K562 (cell line): ENCODE measurements around the gene ACACB. TPM values are rescaled to one million over a fixed set of nuclear protein-coding genes. Genes with fewer than 3 reads are reported as not detected.
A peak's percentile ranks its signal among the peaks of the same experiment; 100 is the strongest.

Experiments used
- ATAC-seq: fragments of 200-7000 bp; cut with Tn5 transposase; 3 replicates; pipeline ENCODE4 v1.9.1; 2020; ENCODE audit warnings: moderate library complexity
- BruUV-seq: library from RNA; stranded (reverse); fragments of 400-500 nt; replicated peaks from 2 replicates; lab custom pipeline; 2021; lab: Mats Ljungman, UMichigan
- CTCF ChIA-PET: fragments of 300-600 bp; formaldehyde crosslinking; extraction: SDS; loops from one replicate; lab custom pipeline; 2021; ENCODE audit warnings: low intra/inter-chr PET ratio; lab: Yijun Ruan, JAX
- POLR2A ChIA-PET: fragments of 300-600, 350-650 bp; sonication (Branson Sonifier 250); formaldehyde crosslinking; extraction: SDS; loops from one replicate; lab custom pipeline; 2021; ENCODE audit warnings: antibody characterized with exemption, inconsistent platforms; lab: Yijun Ruan, JAX
- DNase-seq, 4 experiments: peaks; one replicate each; pipeline versions ENCODE4 v3.0.0 to v3.0.0-alpha.2; 2011 to 2018; ENCODE audit warnings: low spot score in 3 of 4, mixed read lengths in 3 of 4; ENCODE audit errors: extremely low read depth in 1 of 4
- FAIRE-seq: peaks from 2 replicates; lab custom pipeline; 2011; peaks lifted over from hg19 to GRCh38; lab: Jason Lieb, UNC
- H2AFZ ChIP-seq: 2 replicates; pipeline ENCODE4 v1.6.0; 2011; ENCODE audit warnings: low read depth, low read length, control low read depth, inconsistent platforms
- H3K27ac ChIP-seq: fragments of 200-600 bp; 3 replicates; pipeline ENCODE4 v1.8.0; 2011; ENCODE audit warnings: low read depth, mild to moderate bottlenecking, control low read depth, inconsistent platforms, low read length, moderate library complexity, mixed read lengths; ENCODE audit errors: extremely low read depth
- H3K27me3 ChIP-seq, 2 experiments: fragments of 300-600 bp in 1 of 2; 2 replicates in 1 of 2; 3 replicates in 1 of 2; pipeline versions ENCODE4 v1.6.0 to v1.8.0; 2011; ENCODE audit warnings: inconsistent platforms in 2 of 2, low read length in 2 of 2, mild to moderate bottlenecking in 1 of 2, mixed read lengths in 1 of 2, moderate library complexity in 1 of 2; ENCODE audit not compliant: control insufficient read depth in 2 of 2, insufficient read depth in 2 of 2
- H3K36me3 ChIP-seq: fragments of 300-600 bp; 3 replicates; pipeline ENCODE4 v1.8.0; 2011; ENCODE audit warnings: mild to moderate bottlenecking, low read length, inconsistent platforms; ENCODE audit not compliant: control insufficient read depth, insufficient read depth
- H3K4me1 ChIP-seq, 2 experiments: fragments of 200-600 bp in 1 of 2; replicated peaks in 1 of 2; 2 replicates in 1 of 2; 3 replicates in 1 of 2; pipeline versions ENCODE4 v1.5.1 to v1.8.0; 2011; ENCODE audit warnings: inconsistent platforms in 2 of 2, low read length in 2 of 2, mild to moderate bottlenecking in 1 of 2, mixed read lengths in 1 of 2, moderate library complexity in 1 of 2; ENCODE audit not compliant: control insufficient read depth in 2 of 2, insufficient read depth in 2 of 2
- H3K4me2 ChIP-seq: 2 replicates; pipeline ENCODE4 v1.6.1; 2011; ENCODE audit warnings: low read length, control low read depth, inconsistent platforms, mixed read lengths; ENCODE audit not compliant: insufficient read depth
- H3K4me3 ChIP-seq: fragments of 200-600 bp; sonication (generic), shearing (Covaris generic); 2 replicates; pipeline ENCODE4 v1.5.1; 2016; ENCODE audit warnings: control low read depth, inconsistent platforms
- H3K79me2 ChIP-seq: fragments of 200-600 bp; 3 replicates; pipeline ENCODE4 v1.8.0; 2011; ENCODE audit warnings: low read length, inconsistent platforms; ENCODE audit not compliant: control insufficient read depth, insufficient read depth
- H3K9ac ChIP-seq, 2 experiments: 2 replicates each; pipeline versions ENCODE4 v1.6.0 to v1.6.1; 2011; ENCODE audit warnings: low read depth in 2 of 2, low read length in 2 of 2, control low read depth in 1 of 2, inconsistent platforms in 1 of 2, mild to moderate bottlenecking in 1 of 2, mixed read lengths in 1 of 2; ENCODE audit not compliant: insufficient read depth in 1 of 2
- H3K9me1 ChIP-seq: one replicate; pipeline ENCODE4 v1.6.0; 2011; ENCODE audit warnings: inconsistent platforms, mild to moderate bottlenecking, low read length, moderate library complexity; ENCODE audit not compliant: control insufficient read depth, insufficient read depth
- H3K9me3 ChIP-seq: replicated peaks from 2 replicates; pipeline ENCODE4 v1.5.1; 2011; ENCODE audit warnings: low read depth, low read length, inconsistent platforms; ENCODE audit not compliant: control insufficient read depth, insufficient read depth
- H4K20me1 ChIP-seq: replicated peaks from 2 replicates; pipeline ENCODE4 v1.6.1; 2011; ENCODE audit warnings: low read length, inconsistent platforms, mixed read lengths; ENCODE audit not compliant: control insufficient read depth, insufficient read depth
- ARID4B ChIP-seq: sonication (generic); formaldehyde crosslinking; IDR thresholded peaks from 2 replicates; pipeline ENCODE4 v1.8.0; 2022; ENCODE audit warnings: mild to moderate bottlenecking, missing genetic modification reagents
- CEBPB ChIP-seq: fragments of 450-650 bp; IDR thresholded peaks from 2 replicates; pipeline ENCODE4 v1.6.1; 2016; ENCODE audit warnings: missing genetic modification characterization, missing compliant biosample characterization
- CEBPG ChIP-seq, 3 experiments: fragments of 200-800 bp in 1 of 3; sonication (Bioruptor generic) in 1 of 3; sonication (generic) in 1 of 3; formaldehyde crosslinking in 1 of 3; IDR thresholded peaks in 2 of 3; conservative IDR thresholded peaks in 1 of 3; 2 replicates each; pipeline versions ENCODE4 v1.6.1 to v1.8.0; 2016 to 2022; ENCODE audit warnings: missing compliant biosample characterization in 2 of 3, missing genetic modification characterization in 2 of 3, mild to moderate bottlenecking in 1 of 3, missing genetic modification reagents in 1 of 3
- PRDM10 ChIP-seq: fragments of 450-650 bp; IDR thresholded peaks from 2 replicates; pipeline ENCODE4 v1.6.1; 2018; ENCODE audit not compliant: partially characterized antibody
- RBM25 ChIP-seq: fragments of 200-400 bp; formaldehyde crosslinking; IDR thresholded peaks from 2 replicates; pipeline ENCODE4 v1.6.1; 2018; ENCODE audit warnings: low read length, low read depth, moderate library complexity; ENCODE audit not compliant: severe bottlenecking
- ZNF311 ChIP-seq: fragments of 250-450 bp; sonication (Bioruptor Pico); IDR thresholded peaks from 2 replicates; pipeline ENCODE4 v1.4.0; 2020; ENCODE audit warnings: mild to moderate bottlenecking, moderate library complexity
- ZNF395 ChIP-seq: fragments of 200-800 bp; sonication (Bioruptor generic); IDR thresholded peaks from 2 replicates; pipeline ENCODE4 v1.6.1; 2017; ENCODE audit warnings: missing genetic modification characterization, missing compliant biosample characterization
- WGBS: fragments of 100-300 bp; shearing (Covaris generic); methylation state at CpG from one replicate; pipeline ENCODE4 v1.1.6; 2016; ENCODE audit warnings: low coverage, mixed read lengths; ENCODE audit not compliant: insufficient coverage; ENCODE audit errors: missing lambda C conversion rate; 5-methylcytosine and 5-hydroxymethylcytosine counted together
- in situ Hi-C: fragments of 300-500 bp; cut with MboI; formaldehyde crosslinking; loops from 4 replicates; pipeline ENCODE4 v1.15.0; 2018; ENCODE audit warnings: inconsistent platforms, mixed read lengths
- intact Hi-C: fragments of 100-400 bp; cut with micrococcal nuclease; formaldehyde crosslinking; loops from 2 replicates; pipeline ENCODE4 v1.14.2; 2022
- polyA plus RNA-seq, 8 experiments: library from polyadenylated mRNA; depleted of rRNA in 4 of 8; stranded (reverse) in 5 of 8; unstranded in 3 of 8; fragments of >200 nt; fragmentation: Nextera tagmentation in 2 of 8; fragmentation: Illumina TruSeq in 1 of 8; extraction: Ambion mirVana in 2 of 8; extraction: Trizol in 1 of 8; gene quantifications; 2 replicates each; pipeline versions ENCODE4 v1.2.1 to v1.2.3, GENCODE V29; 2011 to 2014; ENCODE audit warnings: inconsistent platforms in 1 of 8, missing spikeins in 1 of 8
- total RNA-seq, 7 experiments: library from RNA; depleted of rRNA in 6 of 7; stranded (reverse); fragments of >200 nt in 6 of 7; fragmentation: Illumina TruSeq in 2 of 7; extraction: Trizol in 2 of 7; gene quantifications; 2 replicates each; pipeline versions ENCODE4 v1.2.1 to v1.2.3, GENCODE V29; 2011 to 2021; ENCODE audit warnings: low replicate concordance in 1 of 7

The ACACB gene
- total and polyA plus RNA-seq, 9 of the 15 experiments (the other 6 are each of a cell fraction or from before 2014, with no cell fraction given): 0.10 to 2.5 (median 0.83) TPM

GRCh38 chr12:109277255-109277898, 161.0 kb downstream of the ACACB start (continued):
- no peak for TF ChIP-seq ZNF395 (CRISPR knock-in tag)
- no peak for TF ChIP-seq ZNF311 (CRISPR knock-in tag)
- TF ChIP-seq RBM25: peak; percentile 89

GRCh38 chr12:109277899-109278762, 161.7 kb downstream of the ACACB start:
- CTCF ChIA-PET: no interaction called here
- FAIRE-seq: no peak
- Histone ChIP-seq H3K4me1 (peaks cover 0 to 4% of the 10 kb centered on the region in 2 experiments; a peak in 2 of 5 replicates), H2AFZ (no peak overlapping the region), H3K79me2 (no peaks in the 10 kb centered on the region), H4K20me1 (no peaks in the 10 kb centered on the region), H3K4me2 (no peak overlapping the region), H3K9ac (no peak overlapping the region), H3K9me1 (no peaks in the 10 kb centered on the region), H3K27ac (no peak overlapping the region), H3K9me3 (no peaks in the 10 kb centered on the region), H3K4me3 (no peak overlapping the region), H3K36me3 (no peaks in the 10 kb centered on the region), H3K27me3 (peaks cover 19 to 62% of the 10 kb centered on the region in 2 experiments; a peak in 4 of 5 replicates)
- intact Hi-C loops: no loop called here
- no peak for DNase-seq
- TF ChIP-seq CEBPB (tag) (peak; percentile 53), PRDM10 (no peak), CEBPG (CRISPR knock-in tag; IDR thresholded peaks at IDR 0.05) (no peak), CEBPG (tag; conservative IDR thresholded peaks at IDR 0.05 in 1 of 2, IDR thresholded peaks at IDR 0.05 in 1 of 2) (0 out of 4 replicates have a peak, but pooled peaks of 1 of the 2 experiments have one; percentile 27), ARID4B (CRISPR knock-in tag) (no peak)
- no peak for ATAC-seq
- BruUV-seq: no TSS peak
- in situ Hi-C loops: no loop called here
- POLR2A ChIA-PET: interaction anchor here (0.6 kb wide), 1 partner anchor 12 kb away, joined by 3 read pairs; no protein-coding TSS in a partner anchor
- WGBS: under 1% methylated on average over 14 of the region's 15 CpGs
